Fibroblast of villous mesenchyme (primary cell): ENCODE results near the gene HSD17B11. TPM values are rescaled to one million over a fixed set of nuclear protein-coding genes. Genes with fewer than 3 reads are reported as not detected.
"Not testable (repeated sequence)": the region's sequence is repeated elsewhere in the genome, so short reads cannot be mapped to it uniquely, and the experiment has no call there.

Experiments used
- DNase-seq: peaks from one replicate; pipeline ENCODE4 v3.0.0-alpha.2; 2010; ENCODE audit warnings: low read depth
- H3K4me3 ChIP-seq: 2 replicates; pipeline ENCODE4 v1.5.1; 2011; ENCODE audit warnings: low read depth, mild to moderate bottlenecking, low read length
- total RNA-seq: library from RNA; depleted of rRNA; stranded (reverse); fragments of >200 nt; gene quantifications from 2 replicates; pipeline ENCODE4 v1.2.3, GENCODE V29; 2012
- TF ChIP-seq, protein P1 (sequence below): IDR thresholded peaks from 2 replicates; pipeline ENCODE4 v1.5.1; 2012; ENCODE audit warnings: low read depth, mild to moderate bottlenecking, low read length; ENCODE audit not compliant: insufficient read depth

Gene HSD17B11
- total RNA-seq, 1 donor = 26.3 TPM

DNA sequence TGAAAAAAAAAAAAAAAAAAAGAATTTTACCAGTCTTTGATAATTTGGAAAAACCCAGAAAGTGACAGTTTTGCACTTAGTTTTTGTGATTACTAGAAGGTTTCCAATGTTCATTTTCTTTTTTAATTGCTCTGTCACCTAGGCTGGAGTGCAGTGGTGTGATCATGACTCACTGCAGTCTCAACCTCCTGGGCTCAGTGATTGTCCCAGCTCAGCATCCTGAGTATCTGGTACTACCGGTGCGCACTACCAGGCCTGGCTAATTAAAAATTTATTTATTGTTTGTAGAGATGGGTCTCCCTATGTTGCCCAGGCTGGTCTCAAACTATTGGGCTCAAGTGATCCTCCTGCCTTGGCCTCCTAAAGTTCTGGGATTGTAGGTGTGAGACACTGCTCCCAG lies 34.7 kb upstream of the HSD17B11 start:
- TF ChIP-seq, protein P1, sequence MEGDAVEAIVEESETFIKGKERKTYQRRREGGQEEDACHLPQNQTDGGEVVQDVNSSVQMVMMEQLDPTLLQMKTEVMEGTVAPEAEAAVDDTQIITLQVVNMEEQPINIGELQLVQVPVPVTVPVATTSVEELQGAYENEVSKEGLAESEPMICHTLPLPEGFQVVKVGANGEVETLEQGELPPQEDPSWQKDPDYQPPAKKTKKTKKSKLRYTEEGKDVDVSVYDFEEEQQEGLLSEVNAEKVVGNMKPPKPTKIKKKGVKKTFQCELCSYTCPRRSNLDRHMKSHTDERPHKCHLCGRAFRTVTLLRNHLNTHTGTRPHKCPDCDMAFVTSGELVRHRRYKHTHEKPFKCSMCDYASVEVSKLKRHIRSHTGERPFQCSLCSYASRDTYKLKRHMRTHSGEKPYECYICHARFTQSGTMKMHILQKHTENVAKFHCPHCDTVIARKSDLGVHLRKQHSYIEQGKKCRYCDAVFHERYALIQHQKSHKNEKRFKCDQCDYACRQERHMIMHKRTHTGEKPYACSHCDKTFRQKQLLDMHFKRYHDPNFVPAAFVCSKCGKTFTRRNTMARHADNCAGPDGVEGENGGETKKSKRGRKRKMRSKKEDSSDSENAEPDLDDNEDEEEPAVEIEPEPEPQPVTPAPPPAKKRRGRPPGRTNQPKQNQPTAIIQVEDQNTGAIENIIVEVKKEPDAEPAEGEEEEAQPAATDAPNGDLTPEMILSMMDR = no peak
- no peak for DNase-seq
- H3K4me3 ChIP-seq = no peak overlapping the region

DNA sequence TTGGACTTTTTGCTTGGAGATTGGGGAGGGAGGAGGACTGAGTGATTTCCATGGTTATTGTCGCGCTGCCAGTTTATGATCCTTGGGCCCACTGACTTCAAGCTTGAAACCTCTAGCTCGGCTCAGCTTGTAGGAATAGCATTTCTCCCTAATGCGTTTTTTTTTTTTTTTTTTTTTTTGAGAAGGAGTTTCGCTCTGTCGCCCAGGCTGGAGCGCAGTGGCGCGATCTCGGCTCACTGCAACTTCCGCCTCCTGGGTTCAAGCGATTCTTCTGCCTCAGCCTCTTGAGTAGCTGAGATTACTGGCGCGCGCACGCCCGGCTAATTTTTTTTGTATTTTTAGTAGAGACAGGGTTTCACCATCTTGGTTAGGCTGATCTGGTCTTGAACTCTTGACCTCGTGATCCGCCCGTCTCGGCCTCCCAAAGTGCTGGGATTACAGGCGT lies 33.1 kb upstream of the HSD17B11 start:
- H3K4me3 ChIP-seq = peak overlapping the region; percentile 88
- DNase-seq = peak; percentile 15

DNA sequence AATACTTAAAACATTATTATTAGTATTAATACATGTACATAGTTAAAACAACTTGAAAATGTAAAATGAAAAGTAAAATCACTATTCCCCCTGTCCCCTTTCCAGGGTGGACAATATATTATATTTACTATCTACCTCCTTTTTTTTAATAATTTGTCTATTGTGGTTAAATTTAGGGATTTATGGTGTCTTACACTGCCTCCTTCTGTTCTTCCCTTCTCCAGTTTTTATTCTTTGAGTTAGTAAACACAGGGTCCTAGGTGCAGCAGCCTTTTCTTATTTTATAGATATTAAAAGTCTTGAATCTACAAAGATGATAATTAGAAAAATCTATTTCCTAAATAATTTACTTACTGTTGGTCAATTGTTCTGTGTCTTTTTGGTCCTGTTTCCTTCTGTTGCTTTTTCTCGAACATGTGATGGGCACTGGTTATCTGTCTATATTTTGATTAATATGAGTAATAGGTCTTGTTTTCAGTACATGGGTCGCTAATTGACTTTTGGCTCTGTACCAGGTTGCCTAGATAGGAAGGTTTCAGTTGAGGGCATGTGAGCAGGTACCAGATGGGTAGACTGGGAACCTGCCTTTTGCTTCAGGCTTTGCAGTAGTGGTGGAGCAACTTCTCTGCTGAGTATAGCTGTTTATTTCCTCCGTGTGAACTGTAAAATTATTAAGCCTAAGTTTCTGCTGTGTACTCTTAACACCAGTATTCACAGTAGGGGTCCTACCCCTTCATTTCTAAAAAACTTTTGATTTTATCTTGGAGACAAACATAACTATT lies 32.5 kb upstream of the HSD17B11 start:
- DNase-seq = peak; percentile 24
- peak overlapping the region; percentile 88 for H3K4me3 ChIP-seq

DNA sequence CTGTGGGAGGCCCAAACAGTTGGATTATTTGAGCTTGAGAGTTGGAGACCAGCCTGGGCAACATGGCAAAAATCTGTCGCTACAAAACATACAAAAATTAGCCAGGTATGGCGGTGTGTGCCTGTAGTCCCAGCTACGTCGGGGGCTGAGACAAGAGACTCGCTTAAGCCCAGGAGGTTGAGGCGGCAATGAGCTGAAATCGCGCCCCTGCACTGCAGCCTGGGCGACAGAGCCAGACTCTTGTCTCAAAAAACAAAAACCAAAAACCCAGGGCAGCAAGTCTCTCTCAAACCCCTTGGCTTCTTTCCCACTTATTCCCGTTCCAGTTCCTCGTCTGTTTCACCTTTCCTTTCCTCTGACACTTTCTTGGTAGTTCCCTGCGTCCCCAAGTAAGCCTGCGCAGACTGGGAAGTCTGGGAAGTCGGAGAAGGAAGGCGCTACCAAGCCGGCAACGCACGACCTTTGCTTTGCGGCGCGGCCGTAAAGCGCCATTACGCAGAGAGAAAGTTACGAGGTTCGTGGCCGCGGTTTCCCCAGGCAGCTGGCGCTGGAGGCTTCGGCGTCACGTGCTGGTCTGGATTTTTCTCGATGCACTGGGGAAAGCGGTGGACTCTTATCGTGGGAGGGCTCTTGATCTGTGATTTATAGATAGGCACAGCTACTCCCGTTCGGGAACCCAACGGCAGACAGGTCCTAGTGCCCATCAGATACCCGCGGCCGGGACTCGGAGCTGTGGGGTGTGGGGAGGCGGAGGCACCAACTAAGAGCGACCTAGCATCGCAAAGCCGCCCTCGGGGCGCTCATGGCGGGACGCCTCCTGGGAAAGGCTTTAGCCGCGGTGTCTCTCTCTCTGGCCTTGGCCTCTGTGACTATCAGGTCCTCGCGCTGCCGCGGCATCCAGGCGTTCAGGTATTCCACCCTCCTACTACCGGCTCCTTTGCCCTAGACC lies 31.4 kb upstream of the HSD17B11 start, which contains the start of gene NUDT9:
NUDT9 (plus strand) TSS at position 470 of the 949 bp plus-strand sequence; CDS start at position 803, 333 bp downstream.
- peak; percentile 98 for DNase-seq

More for the DNA sequence above, 32.5 kb upstream of the HSD17B11 start:
- TF ChIP-seq, protein P1 = peak; percentile 23

DNA sequence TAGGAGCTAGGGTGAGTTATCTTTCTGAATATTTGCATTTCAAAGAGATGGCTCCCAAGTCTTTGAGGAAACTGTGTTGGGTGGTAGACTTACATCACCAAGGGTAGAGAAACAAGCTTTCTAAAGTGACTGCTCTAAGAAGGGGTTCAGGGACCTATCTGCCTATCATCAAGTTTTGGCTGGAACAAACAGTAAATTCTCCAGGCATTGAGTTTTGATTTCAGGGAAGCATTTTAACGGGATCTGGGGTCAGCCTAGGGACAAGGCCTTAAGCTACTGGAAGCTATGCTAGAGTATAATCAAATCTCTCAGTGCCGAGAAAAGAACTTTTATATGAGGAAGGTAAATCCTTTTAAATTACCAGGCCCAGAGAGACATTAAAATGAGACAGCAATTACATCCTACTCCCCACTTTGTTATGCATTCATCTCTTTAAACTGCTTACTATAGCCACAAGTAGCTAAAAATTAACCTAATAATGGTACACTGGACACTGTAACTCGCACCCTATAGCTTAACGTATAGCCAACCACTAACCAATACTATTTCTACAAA lies 29.4 kb upstream of the HSD17B11 start:
- no peak overlapping the region for H3K4me3 ChIP-seq
- TF ChIP-seq, protein P1 = no peak
- DNase-seq = no peak

More for the DNA sequence above, 31.4 kb upstream of the HSD17B11 start, which contains the start of gene NUDT9:
- TF ChIP-seq, protein P1 = no peak
- H3K4me3 ChIP-seq = peak within 1 kb of the TSS; percentile 88

DNA sequence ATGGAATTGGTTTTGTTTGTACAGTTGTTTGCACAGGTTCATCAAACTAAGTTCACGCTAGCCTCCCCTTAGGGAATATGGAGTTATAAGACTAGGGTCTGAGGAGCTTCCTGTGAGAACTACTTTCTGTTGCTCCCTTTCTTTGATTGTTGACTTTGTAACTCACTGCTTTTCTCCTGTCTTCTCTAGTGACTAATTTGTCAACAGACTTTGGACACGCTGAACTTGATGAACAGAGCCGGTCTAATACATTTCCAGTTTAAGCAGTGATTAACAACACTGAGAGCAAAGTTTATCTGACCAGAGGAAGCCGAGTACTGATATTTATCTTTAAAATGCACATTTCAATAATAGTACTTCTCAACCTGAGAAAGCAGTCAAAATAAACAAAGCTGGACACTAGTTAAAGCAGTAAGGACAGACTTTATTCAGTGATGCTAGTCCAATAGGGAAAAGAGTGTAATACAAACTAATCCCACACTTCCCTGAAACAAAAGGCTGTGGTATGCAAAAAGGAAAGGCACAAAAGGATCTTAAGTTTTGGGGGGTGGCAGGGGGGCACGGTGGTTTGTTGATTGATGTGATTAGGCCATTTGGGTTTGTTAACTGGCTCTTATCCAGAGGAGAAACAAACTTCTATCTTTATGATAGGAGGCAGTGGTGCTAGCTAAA lies 28.7 kb upstream of the HSD17B11 start:
- DNase-seq = peak; percentile 18
- TF ChIP-seq, protein P1 = no peak
- H3K4me3 ChIP-seq = no peak overlapping the region

DNA sequence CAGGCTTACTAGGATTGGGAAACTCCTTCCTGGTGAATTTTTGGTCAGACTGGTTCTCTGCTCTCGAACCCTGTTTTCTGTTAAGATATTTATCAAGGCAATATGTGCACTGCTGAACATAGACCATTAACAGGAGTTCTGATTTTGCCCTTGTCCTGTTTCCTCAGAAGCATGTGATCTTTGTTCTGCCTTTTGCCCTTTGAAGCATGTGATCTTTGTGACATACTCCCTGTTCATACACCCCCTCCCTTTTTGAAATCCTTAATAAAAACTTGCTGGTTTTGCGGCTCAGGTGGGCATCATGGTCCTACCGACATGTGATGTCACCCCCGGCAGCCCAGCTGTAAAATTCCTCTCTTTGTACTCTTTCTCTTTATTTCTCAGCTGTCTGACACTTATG lies 27.4 kb upstream of the HSD17B11 start:
- not testable (repeated sequence) for DNase-seq, H3K4me3 ChIP-seq
